ENCODE measurements around the gene C17orf107. TPM values are rescaled to one million over a fixed set of nuclear protein-coding genes. Genes with fewer than 3 reads are reported as not detected.

The C17orf107 gene
- total and polyA plus RNA-seq, 9 of the 15 experiments (the other 6 are each of a cell fraction or from before 2014, with no cell fraction given): 0.05 to 0.29 (median 0.07) TPM; not detected in 4

DNA sequence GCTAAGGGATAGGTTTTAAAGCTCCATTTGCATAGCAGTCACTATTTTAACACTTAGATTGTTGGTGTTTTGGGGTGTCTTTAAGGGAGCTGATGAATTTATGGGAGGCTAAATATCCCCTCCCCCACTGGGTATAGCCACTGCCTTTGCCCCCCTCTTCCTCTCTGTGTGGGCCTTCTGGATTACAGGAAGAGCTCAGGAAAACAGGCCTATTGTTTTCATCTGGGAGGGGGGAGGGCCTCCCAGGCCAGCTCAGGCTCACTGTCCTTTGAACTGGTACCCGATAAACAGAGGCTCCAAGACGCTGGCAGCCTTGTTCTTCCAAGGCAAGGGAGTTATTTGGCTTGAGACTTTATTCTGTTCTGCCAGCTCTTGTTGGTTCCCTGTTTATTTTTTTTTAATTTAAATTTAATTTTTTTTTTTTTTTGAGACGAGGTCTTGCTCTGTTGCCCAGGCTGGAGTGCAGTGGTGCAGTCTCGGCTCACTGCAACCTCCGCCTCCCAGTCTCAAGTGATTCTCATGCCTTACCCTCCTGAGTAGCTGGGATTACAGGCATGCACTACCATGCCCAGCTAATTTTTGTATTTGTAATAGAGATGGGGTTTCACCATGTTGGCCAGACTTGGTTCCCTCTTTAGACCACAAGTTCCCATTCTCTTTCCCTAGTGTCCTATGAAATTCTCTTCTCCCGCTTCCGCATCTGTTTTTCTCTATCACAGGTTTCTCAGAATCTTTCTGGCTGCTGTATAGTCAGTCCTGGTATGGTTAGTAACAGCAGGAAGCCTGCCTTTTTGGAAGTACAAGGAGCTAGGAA, 41.1 kb upstream of the C17orf107 start:
- no peaks in the 10 kb centered on the region for H3K9me3 ChIP-seq (replicated peaks; ENCODE audit: control insufficient read depth, insufficient read depth, low read depth, low read length)
- H3K27ac ChIP-seq (ENCODE audit: extremely low read depth, low read depth, low read length): no peak overlapping the region
- CTCF ChIA-PET (ENCODE audit: low intra/inter-chr PET ratio): no interaction called here
- BruUV-seq (replicated peaks): no TSS peak
- TF ChIP-seq BRD9 (IDR thresholded peaks at IDR 0.05; ENCODE audit: low read depth, partially characterized antibody) (no peak), HDAC3 (IDR thresholded peaks at IDR 0.05; ENCODE audit: borderline replicate concordance, partially characterized antibody) (no peak), CCNT2 (IDR thresholded peaks at IDR 0.05; ENCODE audit: borderline replicate concordance, extremely low read depth, insufficient read length, low read depth, low read length) (no peak), E2F8 (IDR thresholded peaks at IDR 0.05; ENCODE audit: low read depth, partially characterized antibody) (no peak), ZNF644 (tag; IDR thresholded peaks at IDR 0.05; ENCODE audit: low read depth) (no peak), TAF1 (IDR thresholded peaks at IDR 0.05; ENCODE audit: control insufficient read depth, extremely low read depth, insufficient read depth, low read length, severe bottlenecking) (no peak), TCF7L2 (IDR thresholded peaks at IDR 0.05; ENCODE audit: low read depth, low read length) (no peak), SNIP1 (IDR thresholded peaks at IDR 0.05; ENCODE audit: low read depth) (no peak), ZZZ3 (IDR thresholded peaks at IDR 0.05) (no peak), GATAD2B (IDR thresholded peaks at IDR 0.05; ENCODE audit: borderline replicate concordance) (no peak), NRF1 (conservative IDR thresholded peaks at IDR 0.05 in 1 of 2, IDR thresholded peaks at IDR 0.05 in 1 of 2) (no peak), SRSF7 (optimal IDR thresholded peaks at IDR 0.05; ENCODE audit: low read depth, low read length) (no peak), ZBTB7A (IDR thresholded peaks at IDR 0.05; ENCODE audit: borderline replicate concordance, control insufficient read depth, low read depth, low read length) (no peak), MTF1 (CRISPR knock-in tag; IDR thresholded peaks at IDR 0.05; ENCODE audit: borderline replicate concordance) (no peak), HMGN3 (IDR thresholded peaks at IDR 0.05; ENCODE audit: borderline replicate concordance, extremely low read depth, insufficient read length, low read depth, low read length) (no peak), PTRF (tag; IDR thresholded peaks at IDR 0.05) (no peak), BDP1 (IDR thresholded peaks at IDR 0.05; ENCODE audit: insufficient read depth, insufficient read length) (no peak), ZNF511 (CRISPR knock-in tag; IDR thresholded peaks at IDR 0.05) (no peak)
- no peak for FAIRE-seq
- DNase-seq (ENCODE audit: extremely low read depth in 1 of 4, low spot score in 3 of 4): no peak
- H3K9me1 ChIP-seq (ENCODE audit: control insufficient read depth, insufficient read depth, low read length): no peaks in the 10 kb centered on the region
- in situ Hi-C loops (cut with MboI): no loop called here
- no peaks in the 10 kb centered on the region for H3K27me3 ChIP-seq (ENCODE audit: control insufficient read depth in 2 of 2, insufficient read depth in 2 of 2, low read length in 2 of 2)
- intact Hi-C loops (cut with micrococcal nuclease): no loop called here
- no peak overlapping the region for H3K9ac ChIP-seq (ENCODE audit: insufficient read depth in 1 of 2, low read depth in 2 of 2, low read length in 2 of 2)
- peaks cover 31% of the 10 kb centered on the region; the same call in 2 of the 3 replicates for H3K36me3 ChIP-seq (ENCODE audit: control insufficient read depth, insufficient read depth, low read length)
- ATAC-seq: no peak
- H3K79me2 ChIP-seq (ENCODE audit: control insufficient read depth, insufficient read depth, low read length): peaks cover 27% of the 10 kb centered on the region; the same call in 2 of the 3 replicates
- WGBS (ENCODE audit: insufficient coverage, low coverage, missing lambda C conversion rate): 89% methylated on average over 4 of the region's 7 CpGs
- no peaks in the 10 kb centered on the region; the same call in none of the 2 replicates for H4K20me1 ChIP-seq (replicated peaks; ENCODE audit: control insufficient read depth, insufficient read depth, low read length)
- no peak overlapping the region for H3K4me3 ChIP-seq
- POLR2A ChIA-PET: interaction anchor here (0.6 to 1.4 kb wide), 5 partner anchors 9 to 102 kb away, joined by 3 to 4 read pairs (median 3); no protein-coding TSS in a partner anchor
- no peak overlapping the region for H2AFZ ChIP-seq (ENCODE audit: low read depth, low read length)
- peaks cover 8 to 10% of the 10 kb centered on the region in 2 experiments; a peak in 4 of 5 replicates for H3K4me1 ChIP-seq (replicated peaks in 1 of 2; ENCODE audit: control insufficient read depth in 2 of 2, insufficient read depth in 2 of 2, low read length in 2 of 2)
- no peak overlapping the region for H3K4me2 ChIP-seq (ENCODE audit: insufficient read depth, low read length)
